Uterus (tissue), 2 donors: Measurements from ENCODE around the gene ALPP.

Source experiments
- POLR2A ChIP-seq, 2 donors: fragments of 450-650 bp; IDR thresholded peaks; one replicate each; pipeline ENCODE4 v1.6.1; 2016; ENCODE audit warnings: antibody characterized with exemption in 2 of 2, mild to moderate bottlenecking in 1 of 2, moderate library complexity in 1 of 2
- TF ChIP-seq, protein P1 (sequence below), 4 experiments: fragments of 200-600 bp in 2 of 4; fragments of 450-650 bp in 2 of 4; sonication (generic) in 2 of 4; IDR thresholded peaks; one replicate each; pipeline ENCODE4 v1.5.1; 2016 to 2019; ENCODE audit warnings: antibody characterized with exemption in 4 of 4, mild to moderate bottlenecking in 2 of 4, moderate library complexity in 1 of 4

GRCh38 chr2:232386740-232387450, 8.3 kb downstream of the ALPP start:
- TF ChIP-seq, protein P1, sequence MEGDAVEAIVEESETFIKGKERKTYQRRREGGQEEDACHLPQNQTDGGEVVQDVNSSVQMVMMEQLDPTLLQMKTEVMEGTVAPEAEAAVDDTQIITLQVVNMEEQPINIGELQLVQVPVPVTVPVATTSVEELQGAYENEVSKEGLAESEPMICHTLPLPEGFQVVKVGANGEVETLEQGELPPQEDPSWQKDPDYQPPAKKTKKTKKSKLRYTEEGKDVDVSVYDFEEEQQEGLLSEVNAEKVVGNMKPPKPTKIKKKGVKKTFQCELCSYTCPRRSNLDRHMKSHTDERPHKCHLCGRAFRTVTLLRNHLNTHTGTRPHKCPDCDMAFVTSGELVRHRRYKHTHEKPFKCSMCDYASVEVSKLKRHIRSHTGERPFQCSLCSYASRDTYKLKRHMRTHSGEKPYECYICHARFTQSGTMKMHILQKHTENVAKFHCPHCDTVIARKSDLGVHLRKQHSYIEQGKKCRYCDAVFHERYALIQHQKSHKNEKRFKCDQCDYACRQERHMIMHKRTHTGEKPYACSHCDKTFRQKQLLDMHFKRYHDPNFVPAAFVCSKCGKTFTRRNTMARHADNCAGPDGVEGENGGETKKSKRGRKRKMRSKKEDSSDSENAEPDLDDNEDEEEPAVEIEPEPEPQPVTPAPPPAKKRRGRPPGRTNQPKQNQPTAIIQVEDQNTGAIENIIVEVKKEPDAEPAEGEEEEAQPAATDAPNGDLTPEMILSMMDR (IDR thresholded peaks at IDR 0.05): no peak
- TF ChIP-seq POLR2A (IDR thresholded peaks at IDR 0.05): no peak
